Spinal cord (tissue), 10 donors: ENCODE data around the gene PDGFRA. TPM values are rescaled to one million over a fixed set of nuclear protein-coding genes. Genes with fewer than 3 reads are reported as not detected.

ENCODE experiments used
- DNase-seq, 6 donors: peaks; one replicate each; pipeline versions ENCODE4 v3.0.0 to v3.0.0-alpha.2; 2013 to 2015; ENCODE audit warnings: low spot score in 6 of 6, low read depth in 4 of 6
- H3K27ac ChIP-seq: one replicate; pipeline ENCODE4 v1.5.1; 2013; ENCODE audit warnings: low read depth, low read length, control low read depth
- H3K27me3 ChIP-seq: one replicate; pipeline ENCODE4 v1.6.1; 2013; ENCODE audit warnings: low read length; ENCODE audit not compliant: control insufficient read depth, insufficient read depth
- H3K36me3 ChIP-seq: one replicate; pipeline ENCODE4 v1.6.1; 2013; ENCODE audit warnings: low read length; ENCODE audit not compliant: control insufficient read depth, insufficient read depth
- H3K4me1 ChIP-seq: one replicate; pipeline ENCODE4 v1.6.1; 2013; ENCODE audit warnings: low read length; ENCODE audit not compliant: control insufficient read depth, insufficient read depth
- H3K4me3 ChIP-seq: one replicate; pipeline ENCODE4 v1.5.1; 2013; ENCODE audit warnings: low read depth, low read length, control low read depth
- H3K9me3 ChIP-seq: one replicate; pipeline ENCODE4 v1.6.1; 2013; ENCODE audit warnings: low read length; ENCODE audit not compliant: control insufficient read depth, insufficient read depth
- WGBS: methylation state at CpG from one replicate; pipeline ENCODE4 v1.1.5; 2013; ENCODE audit warnings: missing lambda C conversion rate; ENCODE audit not compliant: insufficient coverage; 5-methylcytosine and 5-hydroxymethylcytosine counted together
- polyA plus RNA-seq, 2 donors: library from polyadenylated mRNA; unstranded; fragments of 120-200 nt; gene quantifications; one replicate each; pipeline ENCODE4 v1.2.1, GENCODE V29; 2013; ENCODE audit not compliant: insufficient read length in 2 of 2
- total RNA-seq, 2 donors: library from RNA; depleted of rRNA in 1 of 2; stranded (reverse); fragments of 120-200 nt in 1 of 2; fragments of >200 nt in 1 of 2; gene quantifications; one replicate each; pipeline versions ENCODE4 v1.2.3 to v1.2.4, GENCODE V29; 2013 to 2014
- donor health status: healthy.

The PDGFRA gene
- total and polyA plus RNA-seq, 4 donors = 82.6 to 171 (median 140) TPM

DNA sequence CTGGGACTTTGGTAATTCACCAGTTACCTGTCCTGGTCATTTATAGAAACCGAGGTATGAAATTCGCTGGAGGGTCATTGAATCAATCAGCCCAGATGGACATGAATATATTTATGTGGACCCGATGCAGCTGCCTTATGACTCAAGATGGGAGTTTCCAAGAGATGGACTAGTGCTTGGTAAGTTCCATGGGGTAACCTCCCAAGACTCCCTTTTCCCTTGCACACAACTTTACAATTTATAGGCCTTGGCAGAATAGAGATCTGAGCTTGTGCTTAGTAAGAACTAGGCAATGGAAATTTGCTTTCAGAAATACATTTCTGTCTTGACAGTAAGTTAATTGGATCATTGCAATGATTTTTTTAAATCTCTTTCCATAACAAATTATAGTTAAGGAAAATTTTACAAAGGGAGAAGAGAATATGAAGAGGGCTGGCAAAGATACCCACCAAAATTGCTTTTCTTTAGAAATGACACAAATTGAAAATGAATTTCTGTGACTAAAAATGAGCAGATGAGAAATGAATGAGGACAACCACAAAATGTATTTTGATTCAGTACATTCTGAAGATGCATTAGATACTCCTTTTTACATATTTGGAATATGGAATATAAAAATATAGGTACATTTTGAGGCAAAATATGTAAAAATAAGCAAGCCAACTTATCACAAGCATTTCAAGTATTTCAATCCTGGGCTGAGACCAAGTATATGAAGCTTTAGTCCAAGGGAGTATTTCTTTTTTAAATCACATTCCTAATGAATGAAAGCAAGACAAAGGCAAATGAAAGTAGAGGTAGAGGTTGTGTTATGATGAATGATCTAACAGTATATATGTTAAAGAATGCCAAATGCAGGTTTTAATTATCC is 45.9 kb downstream of the PDGFRA start:
- H3K27me3 ChIP-seq = peaks cover 2% of the 10 kb centered on the region
- no peak overlapping the region for H3K27ac ChIP-seq
- no peak overlapping the region for H3K4me3 ChIP-seq
- no peaks in the 10 kb centered on the region for H3K36me3 ChIP-seq
- 100% methylated on average over 2 of the region's 3 CpGs for WGBS
- H3K9me3 ChIP-seq = no peaks in the 10 kb centered on the region
- DNase-seq = no peak
- peaks cover 6% of the 10 kb centered on the region for H3K4me1 ChIP-seq

- H3K36me3 ChIP-seq = no peaks in the 10 kb centered on the region
- H3K9me3 ChIP-seq = no peaks in the 10 kb centered on the region
- peak in 2 of 6 donors; percentile 57 to 62 for DNase-seq
- no peak overlapping the region for H3K27ac ChIP-seq
- no peak overlapping the region for H3K4me3 ChIP-seq
- H3K4me1 ChIP-seq = peaks cover 6% of the 10 kb centered on the region
- 13% methylated on average over 14 of the region's 20 CpGs for WGBS
- peaks cover 2% of the 10 kb centered on the region for H3K27me3 ChIP-seq
Measured at GRCh38 chr4:54276641-54277430, 47.7 kb downstream of the PDGFRA start.

DNA sequence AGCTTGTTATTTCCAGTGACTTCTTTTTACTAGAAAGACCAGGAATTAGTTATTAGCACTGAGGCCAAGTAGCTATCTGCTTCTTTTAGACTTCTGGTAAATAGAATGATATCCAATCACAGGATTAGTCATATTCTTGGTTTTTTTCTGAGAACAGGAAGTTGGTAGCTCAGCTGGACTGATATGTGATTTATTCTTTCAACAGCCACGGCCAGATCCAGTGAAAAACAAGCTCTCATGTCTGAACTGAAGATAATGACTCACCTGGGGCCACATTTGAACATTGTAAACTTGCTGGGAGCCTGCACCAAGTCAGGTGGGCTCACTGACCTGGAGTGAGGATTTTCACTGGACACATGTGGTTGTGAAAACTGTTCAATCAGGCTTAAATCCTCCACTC is 48.6 kb downstream of the PDGFRA start:
- no peak for DNase-seq
- no peaks in the 10 kb centered on the region for H3K36me3 ChIP-seq
- H3K27me3 ChIP-seq = peaks cover 2% of the 10 kb centered on the region
- H3K4me3 ChIP-seq = no peak overlapping the region
- 25% methylated on average over 1 of the region's 1 CpG for WGBS
- H3K4me1 ChIP-seq = peaks cover 6% of the 10 kb centered on the region
- H3K27ac ChIP-seq = no peak overlapping the region
- H3K9me3 ChIP-seq = no peaks in the 10 kb centered on the region

DNA sequence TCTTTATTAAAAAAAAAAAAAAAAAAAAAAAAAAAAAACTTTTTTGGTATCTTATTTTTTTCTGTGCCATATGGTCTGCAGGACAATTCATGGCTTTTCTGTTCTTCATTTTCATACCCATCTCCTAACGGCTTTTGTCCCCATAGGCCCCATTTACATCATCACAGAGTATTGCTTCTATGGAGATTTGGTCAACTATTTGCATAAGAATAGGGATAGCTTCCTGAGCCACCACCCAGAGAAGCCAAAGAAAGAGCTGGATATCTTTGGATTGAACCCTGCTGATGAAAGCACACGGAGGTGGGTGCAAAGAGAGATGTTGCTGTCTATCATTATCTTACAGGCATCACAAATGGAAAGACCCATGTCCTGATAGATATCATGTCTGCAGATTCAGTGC is 49.1 kb downstream of the PDGFRA start:
- Histone ChIP-seq H3K9me3 (no peaks in the 10 kb centered on the region), H3K4me3 (no peak overlapping the region), H3K27ac (no peak overlapping the region), H3K36me3 (no peaks in the 10 kb centered on the region), H3K27me3 (peaks cover 2% of the 10 kb centered on the region), H3K4me1 (peaks cover 6% of the 10 kb centered on the region)
- DNase-seq = no peak
- WGBS = no CpG with 5 or more reads among the region's 2 CpGs

GRCh38 chr4:54281054-54281766 is 52.1 kb downstream of the PDGFRA start:
- DNase-seq = peak in 1 of 6 donors; percentile 8
- Histone ChIP-seq H3K4me3 (no peak overlapping the region), H3K36me3 (no peaks in the 10 kb centered on the region), H3K9me3 (no peaks in the 10 kb centered on the region), H3K27ac (no peak overlapping the region), H3K4me1 (peaks cover 6% of the 10 kb centered on the region), H3K27me3 (peaks cover 2% of the 10 kb centered on the region)
- WGBS = 43% methylated on average over 1 of the region's 6 CpGs

DNA sequence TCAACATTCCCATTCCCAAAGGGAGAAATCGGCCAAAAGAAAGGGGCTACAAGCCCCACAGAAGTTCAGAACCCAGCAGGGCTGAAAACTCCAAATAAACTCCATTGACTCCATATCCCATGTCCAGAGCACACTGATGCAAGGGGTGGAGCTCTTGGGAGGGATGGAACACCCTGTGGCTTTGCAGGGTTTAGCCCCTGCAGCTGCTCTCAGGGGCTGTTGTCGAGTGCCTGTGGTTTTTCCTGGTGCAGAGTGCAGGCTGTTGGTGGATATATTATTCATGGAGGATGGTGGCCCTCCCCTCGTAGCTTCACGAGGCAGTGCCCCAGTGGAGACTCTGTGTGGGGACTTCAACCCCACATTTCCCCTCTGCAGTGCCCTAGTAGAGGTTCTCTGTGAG is 53.7 kb downstream of the PDGFRA start:
- H3K36me3 ChIP-seq = no peaks in the 10 kb centered on the region
- no peaks in the 10 kb centered on the region for H3K9me3 ChIP-seq
- H3K27ac ChIP-seq = no peak overlapping the region
- DNase-seq = no peak
- WGBS = 100% methylated on average over 1 of the region's 4 CpGs
- H3K4me3 ChIP-seq = no peak overlapping the region
- H3K27me3 ChIP-seq = no peaks in the 10 kb centered on the region
- H3K4me1 ChIP-seq = no peaks in the 10 kb centered on the region

GRCh38 chr4:54289316-54289715 is 60.2 kb downstream of the PDGFRA start:
- Histone ChIP-seq H3K4me1 (no peaks in the 10 kb centered on the region), H3K36me3 (peaks cover 3% of the 10 kb centered on the region), H3K27ac (no peak overlapping the region), H3K27me3 (no peaks in the 10 kb centered on the region), H3K9me3 (no peaks in the 10 kb centered on the region), H3K4me3 (no peak overlapping the region)
- no peak for DNase-seq
- no CpG with 5 or more reads among the region's 2 CpGs for WGBS

- no peaks in the 10 kb centered on the region for H3K9me3 ChIP-seq
- no peak for DNase-seq
- no peaks in the 10 kb centered on the region for H3K4me1 ChIP-seq
- 100% methylated on average over 1 of the region's 3 CpGs for WGBS
- no peak overlapping the region for H3K4me3 ChIP-seq
- H3K36me3 ChIP-seq = peaks cover 3% of the 10 kb centered on the region
- no peak overlapping the region for H3K27ac ChIP-seq
- H3K27me3 ChIP-seq = no peaks in the 10 kb centered on the region
Measured at GRCh38 chr4:54290980-54291379, 61.9 kb downstream of the PDGFRA start.

GRCh38 chr4:54296548-54297203 is 67.6 kb downstream of the PDGFRA start:
- Histone ChIP-seq H3K4me1 (no peaks in the 10 kb centered on the region), H3K36me3 (no peaks in the 10 kb centered on the region), H3K9me3 (peaks cover 6% of the 10 kb centered on the region), H3K4me3 (no peak overlapping the region), H3K27ac (no peak overlapping the region), H3K27me3 (no peaks in the 10 kb centered on the region)
- no peak for DNase-seq
- 83% methylated on average over 2 of the region's 7 CpGs for WGBS
